Dermis blood vessel endothelial cell (primary cell): ENCODE data around the gene COL11A2. TPM values are rescaled to one million over a fixed set of nuclear protein-coding genes. Genes with fewer than 3 reads are reported as not detected.

Source experiments
- DNase-seq: peaks from one replicate; pipeline ENCODE4 v3.0.0; 2010
- total RNA-seq: library from RNA; depleted of rRNA; stranded (reverse); fragments of >200 nt; gene quantifications from 2 replicates; pipeline ENCODE4 v1.2.3, GENCODE V29; 2014

Gene COL11A2
- total RNA-seq, 1 donor from 2014 or later = 0.34 TPM

GRCh38 chr6:33171016-33171879 is 21.0 kb downstream of the COL11A2 start:
- no peak for DNase-seq

- DNase-seq = no peak
Observed at GRCh38 chr6:33170176-33171015, 21.9 kb downstream of the COL11A2 start.

GRCh38 chr6:33169291-33170175 is 22.7 kb downstream of the COL11A2 start:
- no peak for DNase-seq

GRCh38 chr6:33168639-33169038 is 23.6 kb downstream of the COL11A2 start:
- no peak for DNase-seq

- no peak for DNase-seq
Observed at GRCh38 chr6:33168284-33168601, 24.0 kb downstream of the COL11A2 start.

- no peak for DNase-seq
Observed at GRCh38 chr6:33167374-33168283, 24.6 kb downstream of the COL11A2 start.

GRCh38 chr6:33166811-33167210 is 25.5 kb downstream of the COL11A2 start:
- DNase-seq = no peak

- no peak for DNase-seq
Observed at GRCh38 chr6:33166363-33166762, 25.9 kb downstream of the COL11A2 start.

- DNase-seq = no peak
Observed at GRCh38 chr6:33165581-33166258, 26.5 kb downstream of the COL11A2 start.

- no peak for DNase-seq
Observed at GRCh38 chr6:33164665-33165373, 27.4 kb downstream of the COL11A2 start.

- DNase-seq = no peak
Observed at GRCh38 chr6:33164176-33164575, 28.1 kb downstream of the COL11A2 start.

- no peak for DNase-seq
Observed at GRCh38 chr6:33163540-33163939, 28.7 kb downstream of the COL11A2 start.

GRCh38 chr6:33161354-33162331 is 30.6 kb downstream of the COL11A2 start:
- peak; percentile 74 for DNase-seq

GRCh38 chr6:33160728-33161344 is 31.4 kb downstream of the COL11A2 start:
- DNase-seq = no peak

- DNase-seq = no peak
Observed at GRCh38 chr6:33160096-33160495, 32.2 kb downstream of the COL11A2 start.

GRCh38 chr6:33156964-33157363 is 35.3 kb downstream of the COL11A2 start:
- DNase-seq = no peak

- DNase-seq = no peak
Observed at GRCh38 chr6:33156561-33156960, 35.7 kb downstream of the COL11A2 start.

GRCh38 chr6:33154349-33154748 is 37.9 kb downstream of the COL11A2 start:
- DNase-seq = no peak

- DNase-seq = no peak
Observed at GRCh38 chr6:33151050-33151449, 41.2 kb downstream of the COL11A2 start.
